Trophoblast cell (in vitro differentiated cells and primary cell): ENCODE data around the gene ACOT4.

Experiments used
- DNase-seq, 2 donors: peaks; one replicate each; pipeline ENCODE4 v3.0.0-alpha.2; 2016
- H2AFZ ChIP-seq: 2 replicates; pipeline ENCODE4 v1.6.1; 2013; ENCODE audit warnings: low read length, moderate library complexity, mild to moderate bottlenecking; ENCODE audit not compliant: insufficient read depth, poor library complexity
- H2AK5ac ChIP-seq: 2 replicates; pipeline ENCODE4 v1.6.1; 2013; ENCODE audit warnings: mild to moderate bottlenecking, low read length
- H2BK120ac ChIP-seq: 2 replicates; pipeline ENCODE4 v1.6.1; 2013; ENCODE audit warnings: low read length, mild to moderate bottlenecking, moderate library complexity; ENCODE audit not compliant: insufficient read depth, poor library complexity
- H2BK12ac ChIP-seq: 2 replicates; pipeline ENCODE4 v1.6.1; 2013; ENCODE audit warnings: mild to moderate bottlenecking, low read length, moderate library complexity
- H2BK5ac ChIP-seq: 2 replicates; pipeline ENCODE4 v1.6.1; 2013; ENCODE audit warnings: low read length, low read depth, moderate library complexity, mild to moderate bottlenecking; ENCODE audit not compliant: poor library complexity
- H3K14ac ChIP-seq: 2 replicates; pipeline ENCODE4 v1.6.1; 2013; ENCODE audit warnings: mild to moderate bottlenecking, low read length
- H3K18ac ChIP-seq: 2 replicates; pipeline ENCODE4 v1.6.1; 2013; ENCODE audit warnings: mild to moderate bottlenecking, low read length
- H3K23ac ChIP-seq: 2 replicates; pipeline ENCODE4 v1.6.1; 2013; ENCODE audit warnings: low read length
- H3K27ac ChIP-seq: 2 replicates; pipeline ENCODE4 v1.5.1; 2013; ENCODE audit warnings: low read depth, mild to moderate bottlenecking, inconsistent platforms, low read length, moderate library complexity
- H3K27me3 ChIP-seq: 2 replicates; pipeline ENCODE4 v1.6.1; 2013; ENCODE audit warnings: inconsistent platforms, mild to moderate bottlenecking, low read length, moderate library complexity; ENCODE audit not compliant: insufficient read depth
- H3K36me3 ChIP-seq, 2 experiments: 1 replicate in 1 of 2; 2 replicates in 1 of 2; pipeline ENCODE4 v1.6.1; 2013; ENCODE audit warnings: low read length in 2 of 2, mild to moderate bottlenecking in 2 of 2, moderate library complexity in 1 of 2; ENCODE audit not compliant: insufficient read depth in 2 of 2, control insufficient read depth in 1 of 2
- H3K4ac ChIP-seq: 2 replicates; pipeline ENCODE4 v1.6.1; 2013; ENCODE audit warnings: low read depth, mild to moderate bottlenecking, low read length, moderate library complexity
- H3K4me1 ChIP-seq, 2 experiments: 1 replicate in 1 of 2; 2 replicates in 1 of 2; pipeline ENCODE4 v1.6.1; 2013; ENCODE audit warnings: low read length in 2 of 2, mild to moderate bottlenecking in 2 of 2, moderate library complexity in 1 of 2; ENCODE audit not compliant: insufficient read depth in 2 of 2, control insufficient read depth in 1 of 2
- H3K4me2 ChIP-seq: 2 replicates; pipeline ENCODE4 v1.6.1; 2013; ENCODE audit warnings: inconsistent platforms, mild to moderate bottlenecking, low read length, moderate library complexity
- H3K4me3 ChIP-seq: 2 replicates; pipeline ENCODE4 v1.5.1; 2013; ENCODE audit warnings: mild to moderate bottlenecking, low read depth, low read length, inconsistent platforms
- H3K79me1 ChIP-seq: one replicate; pipeline ENCODE4 v1.6.1; 2013; ENCODE audit warnings: low read length
- H3K79me2 ChIP-seq: 2 replicates; pipeline ENCODE4 v1.6.1; 2013; ENCODE audit warnings: low read length, mild to moderate bottlenecking; ENCODE audit not compliant: control insufficient read depth, insufficient read depth, poor library complexity
- H3K9ac ChIP-seq: 2 replicates; pipeline ENCODE4 v1.6.1; 2013; ENCODE audit warnings: mild to moderate bottlenecking, low read length
- H3K9me3 ChIP-seq: 2 replicates; pipeline ENCODE4 v1.6.1; 2013; ENCODE audit warnings: low read depth, mild to moderate bottlenecking, control low read depth, inconsistent platforms, low read length; ENCODE audit not compliant: insufficient read depth
- H4K12ac ChIP-seq: 2 replicates; pipeline ENCODE4 v1.6.1; 2013; ENCODE audit warnings: low read depth, mild to moderate bottlenecking, low read length, moderate library complexity
- H4K8ac ChIP-seq: 2 replicates; pipeline ENCODE4 v1.6.1; 2013; ENCODE audit warnings: low read depth, mild to moderate bottlenecking, low read length, moderate library complexity
- H4K91ac ChIP-seq: one replicate; pipeline ENCODE4 v1.6.1; 2013; ENCODE audit warnings: low read depth, mild to moderate bottlenecking, low read length, moderate library complexity
- WGBS: extraction: QIAGEN DNeasy Blood & Tissue Kit; methylation state at CpG from one replicate; pipeline ENCODE4 v1.1.7; 2013; ENCODE audit warnings: missing lambda C conversion rate; ENCODE audit not compliant: insufficient read length, insufficient coverage; ENCODE audit errors: extremely low coverage; 5-methylcytosine and 5-hydroxymethylcytosine counted together

ACOT4 gene

DNA sequence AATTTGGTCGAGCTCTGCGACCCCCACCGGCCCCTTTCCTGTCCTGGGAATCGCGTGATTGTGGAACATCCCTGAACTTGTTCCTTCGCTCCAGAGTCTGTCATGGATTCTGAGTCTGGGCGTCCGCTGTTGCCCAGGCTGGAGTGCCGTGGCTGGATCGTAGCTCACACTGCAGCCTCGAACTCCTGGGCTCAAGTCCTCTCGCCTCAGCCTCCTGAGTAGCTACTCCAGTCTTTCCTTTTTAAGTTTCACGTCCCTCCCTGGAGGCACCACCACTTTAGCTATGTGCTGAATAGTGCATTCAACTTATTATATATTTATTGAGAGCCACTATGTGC lies 21.3 kb downstream of the ACOT4 start:
- no peak overlapping the region for H3K23ac ChIP-seq
- H3K9me3 ChIP-seq: peaks cover 2% of the 10 kb centered on the region
- peaks cover 3% of the 10 kb centered on the region for H3K79me2 ChIP-seq
- DNase-seq: no peak
- no peak overlapping the region for H3K9ac ChIP-seq
- H4K12ac ChIP-seq: no peak overlapping the region
- H2AFZ ChIP-seq: peak overlapping the region; percentile 73
- H2BK5ac ChIP-seq: no peak overlapping the region
- H3K36me3 ChIP-seq: no peaks in the 10 kb centered on the region
- no peaks in the 10 kb centered on the region for H3K27me3 ChIP-seq
- no peak overlapping the region for H2BK12ac ChIP-seq
- H3K4me2 ChIP-seq: peak overlapping the region; percentile 87
- no CpG with 5 or more reads among the region's 13 CpGs for WGBS
- H4K8ac ChIP-seq: peak overlapping the region; percentile 85
- no peaks in the 10 kb centered on the region for H3K4me1 ChIP-seq
- H2BK120ac ChIP-seq: peak overlapping the region; percentile 5
- no peak overlapping the region for H3K27ac ChIP-seq
- H3K4me3 ChIP-seq: peak overlapping the region; percentile 75
- H3K79me1 ChIP-seq: peaks cover 7% of the 10 kb centered on the region
- no peak overlapping the region for H4K91ac ChIP-seq
- no peak overlapping the region for H3K18ac ChIP-seq
- H3K4ac ChIP-seq: no peak overlapping the region
- H3K14ac ChIP-seq: peak overlapping the region; percentile 30
- no peak overlapping the region for H2AK5ac ChIP-seq

DNA sequence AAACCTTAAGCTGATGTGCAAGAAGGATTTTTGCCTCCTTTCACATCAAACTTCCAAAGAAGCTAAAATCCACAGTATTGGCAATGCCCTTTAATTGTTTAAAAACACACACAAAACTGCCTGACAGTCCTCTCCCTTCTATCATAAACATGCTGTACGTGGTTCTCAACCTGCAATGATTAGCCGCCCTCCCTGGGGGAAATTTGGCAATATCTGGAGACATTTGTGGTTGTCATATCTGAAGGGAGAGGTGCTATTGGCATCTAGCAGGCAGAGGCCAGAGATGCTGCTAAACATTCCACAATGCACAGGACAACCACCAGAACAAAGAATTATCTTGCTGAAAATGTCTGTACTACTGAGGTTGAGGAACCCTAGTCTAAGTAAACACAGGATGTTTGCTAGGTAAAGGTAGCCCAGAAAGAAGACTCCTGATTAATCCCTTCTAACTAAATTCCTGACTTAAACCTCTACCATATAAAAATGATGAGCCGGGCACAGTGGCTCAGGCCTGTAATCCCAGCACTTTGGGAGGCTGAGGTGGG lies 21.8 kb downstream of the ACOT4 start:
- Histone ChIP-seq H3K27ac (no peak overlapping the region), H3K14ac (no peak overlapping the region), H4K12ac (no peak overlapping the region), H3K4me3 (no peak overlapping the region), H3K4ac (no peak overlapping the region), H3K36me3 (no peaks in the 10 kb centered on the region), H2BK12ac (no peak overlapping the region), H3K4me2 (no peak overlapping the region), H4K8ac (no peak overlapping the region), H2BK5ac (no peak overlapping the region), H4K91ac (no peak overlapping the region), H3K23ac (no peak overlapping the region), H2BK120ac (no peak overlapping the region), H2AK5ac (no peak overlapping the region), H3K27me3 (no peaks in the 10 kb centered on the region), H2AFZ (no peak overlapping the region), H3K4me1 (no peaks in the 10 kb centered on the region), H3K79me2 (peaks cover 3% of the 10 kb centered on the region), H3K9ac (no peak overlapping the region), H3K79me1 (peaks cover 7% of the 10 kb centered on the region), H3K18ac (no peak overlapping the region), H3K9me3 (peaks cover 2% of the 10 kb centered on the region)
- peak in 1 of 2 donors; percentile 4 for DNase-seq
- WGBS: no CpG with 5 or more reads among the region's 3 CpGs

GRCh38 chr14:73616831-73617230 lies 25.2 kb downstream of the ACOT4 start:
- Histone ChIP-seq H3K9me3 (no peaks in the 10 kb centered on the region), H3K79me2 (peaks cover 3% of the 10 kb centered on the region), H3K14ac (no peak overlapping the region), H2AFZ (no peak overlapping the region), H3K4ac (no peak overlapping the region), H2AK5ac (no peak overlapping the region), H3K9ac (no peak overlapping the region), H3K27ac (no peak overlapping the region), H3K4me3 (no peak overlapping the region), H2BK120ac (no peak overlapping the region), H3K36me3 (no peaks in the 10 kb centered on the region), H3K79me1 (peaks cover 7% of the 10 kb centered on the region), H3K27me3 (no peaks in the 10 kb centered on the region), H3K4me2 (no peak overlapping the region), H2BK5ac (no peak overlapping the region), H3K23ac (no peak overlapping the region), H4K8ac (no peak overlapping the region), H4K12ac (no peak overlapping the region), H2BK12ac (no peak overlapping the region), H3K4me1 (no peaks in the 10 kb centered on the region), H4K91ac (no peak overlapping the region), H3K18ac (no peak overlapping the region)
- WGBS: no CpG with 5 or more reads among the region's 4 CpGs
- no peak for DNase-seq

- Histone ChIP-seq H3K79me2 (no peaks in the 10 kb centered on the region), H3K4ac (no peak overlapping the region), H4K91ac (no peak overlapping the region), H3K4me1 (no peaks in the 10 kb centered on the region), H2BK5ac (no peak overlapping the region), H3K9ac (no peak overlapping the region), H3K36me3 (no peaks in the 10 kb centered on the region), H2AFZ (no peak overlapping the region), H3K27me3 (no peaks in the 10 kb centered on the region), H3K4me3 (no peak overlapping the region), H2BK120ac (no peak overlapping the region), H4K12ac (no peak overlapping the region), H2BK12ac (no peak overlapping the region), H3K9me3 (no peaks in the 10 kb centered on the region), H3K14ac (no peak overlapping the region), H3K79me1 (no peaks in the 10 kb centered on the region), H3K23ac (no peak overlapping the region), H3K4me2 (no peak overlapping the region), H3K18ac (no peak overlapping the region), H4K8ac (no peak overlapping the region), H3K27ac (no peak overlapping the region), H2AK5ac (no peak overlapping the region)
- no CpG with 5 or more reads among the region's 1 CpG for WGBS
- DNase-seq: no peak
Observed at GRCh38 chr14:73619524-73619923, 27.9 kb downstream of the ACOT4 start.
